ENCODE measurements around the gene CACNA2D1. TPM values are rescaled to one million over a fixed set of nuclear protein-coding genes. Genes with fewer than 3 reads are reported as not detected.

CACNA2D1 gene
- total and polyA plus RNA-seq, 4 donors, result 1.1 to 33.4 (median 6.5) TPM

GRCh38 chr7:82291931-82292330, 151.6 kb downstream of the CACNA2D1 start:
- H3K9me3 ChIP-seq (ENCODE audit: control insufficient read depth in 4 of 4, insufficient read depth in 3 of 4, low read length in 3 of 4), result no peaks in the 10 kb centered on the region
- no peak overlapping the region for H3K9ac ChIP-seq (ENCODE audit: insufficient read depth in 1 of 2, low read length in 2 of 2)
- no peaks in the 10 kb centered on the region for H3K27me3 ChIP-seq (ENCODE audit: control insufficient read depth in 3 of 3, insufficient read depth in 3 of 3, low read length in 2 of 3)
- 90% methylated on average over 1 of the region's 1 CpG for WGBS, 2 donors
- no peak overlapping the region for H3K27ac ChIP-seq (ENCODE audit: low read depth in 1 of 2, low read length in 1 of 2)
- no peak for ATAC-seq (ENCODE audit: insufficient read depth, low FRiP score)
- peaks cover 0 to 10% (median 0%) of the 10 kb centered on the region in 5 donors for H3K4me1 ChIP-seq (ENCODE audit: control insufficient read depth in 5 of 5, insufficient read depth in 5 of 5, low read length in 5 of 5)
- H3K36me3 ChIP-seq (ENCODE audit: control insufficient read depth in 4 of 4, insufficient read depth in 4 of 4, low read length in 4 of 4), result no peaks in the 10 kb centered on the region
- no peak for DNase-seq
- H3K4me3 ChIP-seq, result no peak overlapping the region
- no peak for TF ChIP-seq CTCF (IDR thresholded peaks at IDR 0.05; ENCODE audit: control extremely low read depth, extremely low read depth)

GRCh38 chr7:82289889-82290288, 153.7 kb downstream of the CACNA2D1 start:
- TF ChIP-seq CTCF (IDR thresholded peaks at IDR 0.05; ENCODE audit: control extremely low read depth, extremely low read depth), result no peak
- no peak overlapping the region for H3K27ac ChIP-seq (ENCODE audit: low read depth in 1 of 2, low read length in 1 of 2)
- H3K4me1 ChIP-seq (ENCODE audit: control insufficient read depth in 5 of 5, insufficient read depth in 5 of 5, low read length in 5 of 5), result peaks cover 0 to 10% (median 0%) of the 10 kb centered on the region in 5 donors
- no peaks in the 10 kb centered on the region for H3K36me3 ChIP-seq (ENCODE audit: control insufficient read depth in 4 of 4, insufficient read depth in 4 of 4, low read length in 4 of 4)
- ATAC-seq (ENCODE audit: insufficient read depth, low FRiP score) (no peak), DNase-seq (no peak)
- no peak overlapping the region for H3K4me3 ChIP-seq
- H3K9ac ChIP-seq (ENCODE audit: insufficient read depth in 1 of 2, low read length in 2 of 2), result no peak overlapping the region
- H3K27me3 ChIP-seq (ENCODE audit: control insufficient read depth in 3 of 3, insufficient read depth in 3 of 3, low read length in 2 of 3), result no peaks in the 10 kb centered on the region
- no peaks in the 10 kb centered on the region for H3K9me3 ChIP-seq (ENCODE audit: control insufficient read depth in 4 of 4, insufficient read depth in 3 of 4, low read length in 3 of 4)
- 65 to 69% methylated on average over 2 of the region's 2 CpGs for WGBS, 2 donors

GRCh38 chr7:82289152-82289535, 154.4 kb downstream of the CACNA2D1 start:
- WGBS, 2 donors, result 84 to 88% methylated on average over 2 of the region's 2 CpGs
- no peak overlapping the region for H3K9ac ChIP-seq (ENCODE audit: insufficient read depth in 1 of 2, low read length in 2 of 2)
- no peak overlapping the region for H3K27ac ChIP-seq (ENCODE audit: low read depth in 1 of 2, low read length in 1 of 2)
- no peaks in the 10 kb centered on the region for H3K9me3 ChIP-seq (ENCODE audit: control insufficient read depth in 4 of 4, insufficient read depth in 3 of 4, low read length in 3 of 4)
- H3K4me1 ChIP-seq (ENCODE audit: control insufficient read depth in 5 of 5, insufficient read depth in 5 of 5, low read length in 5 of 5), result peaks cover 0 to 10% (median 0%) of the 10 kb centered on the region in 5 donors
- no peak for DNase-seq
- TF ChIP-seq CTCF (IDR thresholded peaks at IDR 0.05; ENCODE audit: control extremely low read depth, extremely low read depth), result no peak
- H3K36me3 ChIP-seq (ENCODE audit: control insufficient read depth in 4 of 4, insufficient read depth in 4 of 4, low read length in 4 of 4), result no peaks in the 10 kb centered on the region
- H3K27me3 ChIP-seq (ENCODE audit: control insufficient read depth in 3 of 3, insufficient read depth in 3 of 3, low read length in 2 of 3), result no peaks in the 10 kb centered on the region
- no peak for ATAC-seq (ENCODE audit: insufficient read depth, low FRiP score)
- H3K4me3 ChIP-seq, result no peak overlapping the region

GRCh38 chr7:82286798-82287140, 156.8 kb downstream of the CACNA2D1 start:
- Histone ChIP-seq H3K4me1 (ENCODE audit: control insufficient read depth in 5 of 5, insufficient read depth in 5 of 5, low read length in 5 of 5) (peaks cover 0 to 10% (median 0%) of the 10 kb centered on the region in 5 donors), H3K27ac (ENCODE audit: low read depth in 1 of 2, low read length in 1 of 2) (peak overlapping the region in 1 of 2 donors; percentile 9), H3K27me3 (ENCODE audit: control insufficient read depth in 3 of 3, insufficient read depth in 3 of 3, low read length in 2 of 3) (no peaks in the 10 kb centered on the region), H3K9me3 (ENCODE audit: control insufficient read depth in 4 of 4, insufficient read depth in 3 of 4, low read length in 3 of 4) (no peaks in the 10 kb centered on the region), H3K9ac (ENCODE audit: insufficient read depth in 1 of 2, low read length in 2 of 2) (no peak overlapping the region), H3K4me3 (no peak overlapping the region), H3K36me3 (ENCODE audit: control insufficient read depth in 4 of 4, insufficient read depth in 4 of 4, low read length in 4 of 4) (no peaks in the 10 kb centered on the region)
- no peak for TF ChIP-seq CTCF (IDR thresholded peaks at IDR 0.05; ENCODE audit: control extremely low read depth, extremely low read depth)
- ATAC-seq (ENCODE audit: insufficient read depth, low FRiP score) (no peak), DNase-seq (no peak)
- WGBS, 2 donors, result 94% methylated on average over 2 of the region's 2 CpGs

Measured in lung (tissue), 12 donors.